HG03342 (cell line): Measurements from ENCODE around the gene SLC43A3.

Source experiments
- ATAC-seq: cut with Tn5 transposase; IDR thresholded peaks from one replicate; pipeline ENCODE4 v1.9.1; 2021; ENCODE audit warnings: mild to moderate bottlenecking, moderate library complexity; ENCODE audit not compliant: unreplicated experiment

SLC43A3 gene

DNA sequence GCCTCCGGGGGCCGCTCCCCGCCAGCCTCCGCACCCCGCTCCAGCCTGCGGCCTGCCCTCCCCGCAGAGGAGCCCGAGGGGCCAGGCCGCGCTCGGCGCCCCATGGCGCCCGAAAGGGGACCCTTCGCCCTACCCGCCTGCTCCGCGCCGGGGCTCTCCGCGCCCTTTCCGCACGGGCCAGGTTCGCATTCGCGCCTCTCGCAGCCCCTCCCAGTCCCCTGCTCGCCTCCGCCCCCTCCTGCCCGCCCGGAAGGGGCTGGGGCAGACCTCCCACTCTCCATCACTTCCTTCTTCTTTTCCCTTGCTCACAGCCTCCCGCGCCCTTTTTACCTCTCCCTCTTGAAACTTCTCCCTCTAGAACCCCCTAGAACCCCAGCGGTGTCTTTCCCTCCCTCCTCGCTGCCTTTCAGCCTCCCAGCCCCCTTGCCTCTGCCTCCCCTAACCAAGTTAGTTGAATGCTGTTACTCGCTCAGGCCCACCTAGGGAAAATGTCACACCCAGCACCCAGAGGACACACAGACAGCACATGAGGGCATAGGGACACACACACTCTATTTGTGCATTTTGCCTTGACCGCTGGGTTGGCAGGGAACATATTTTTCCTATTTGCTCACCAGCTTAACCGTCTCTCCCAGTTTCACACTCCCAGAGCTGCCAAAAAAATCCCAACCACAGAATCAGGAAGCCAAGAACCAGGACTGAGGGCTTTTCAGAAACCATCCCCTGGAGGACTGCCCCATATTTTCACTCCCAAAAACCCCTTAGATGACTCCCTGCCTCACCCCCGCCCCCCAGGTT is at the start of gene SLC43A3:
SLC43A3 (minus strand) TSS at position 193 of the 798 bp plus-strand sequence. CDS start 949 bp downstream, outside the sequence.
- ATAC-seq = peak; percentile 54

DNA sequence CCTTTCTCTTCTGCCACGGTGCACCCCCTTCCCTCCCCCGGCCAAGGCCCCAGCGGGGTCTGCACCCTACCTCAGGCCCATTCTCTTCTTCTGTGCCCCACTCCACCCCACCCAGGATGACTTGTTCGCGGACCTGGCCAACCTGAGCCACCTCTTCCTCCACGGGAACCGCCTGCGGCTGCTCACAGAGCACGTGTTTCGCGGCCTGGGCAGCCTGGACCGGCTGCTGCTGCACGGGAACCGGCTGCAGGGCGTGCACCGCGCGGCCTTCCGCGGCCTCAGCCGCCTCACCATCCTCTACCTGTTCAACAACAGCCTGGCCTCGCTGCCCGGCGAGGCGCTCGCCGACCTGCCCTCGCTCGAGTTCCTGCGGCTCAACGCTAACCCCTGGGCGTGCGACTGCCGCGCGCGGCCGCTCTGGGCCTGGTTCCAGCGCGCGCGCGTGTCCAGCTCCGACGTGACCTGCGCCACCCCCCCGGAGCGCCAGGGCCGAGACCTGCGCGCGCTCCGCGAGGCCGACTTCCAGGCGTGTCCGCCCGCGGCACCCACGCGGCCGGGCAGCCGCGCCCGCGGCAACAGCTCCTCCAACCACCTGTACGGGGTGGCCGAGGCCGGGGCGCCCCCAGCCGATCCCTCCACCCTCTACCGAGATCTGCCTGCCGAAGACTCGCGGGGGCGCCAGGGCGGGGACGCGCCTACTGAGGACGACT is 49.3 kb upstream of the SLC43A3 start:
- peak; percentile 22 for ATAC-seq

DNA sequence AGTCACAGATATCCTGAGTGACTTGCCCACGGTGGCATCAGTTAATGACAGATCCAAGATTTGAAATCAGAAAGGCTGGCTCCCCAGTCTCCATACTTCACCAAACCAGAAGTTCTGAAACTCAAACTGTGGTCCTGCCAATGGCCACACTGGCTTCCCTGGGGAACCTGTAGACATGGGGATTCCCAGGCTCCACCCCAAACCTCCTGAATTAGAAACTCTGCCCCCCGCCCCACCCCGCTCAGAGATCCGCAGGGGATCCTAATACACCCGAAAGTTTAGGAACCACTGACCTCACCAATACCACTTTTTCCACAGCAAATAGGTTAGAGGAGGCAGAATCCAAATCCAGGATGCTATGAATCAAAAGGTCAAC is 48.7 kb upstream of the SLC43A3 start:
- peak; percentile 32 for ATAC-seq

DNA sequence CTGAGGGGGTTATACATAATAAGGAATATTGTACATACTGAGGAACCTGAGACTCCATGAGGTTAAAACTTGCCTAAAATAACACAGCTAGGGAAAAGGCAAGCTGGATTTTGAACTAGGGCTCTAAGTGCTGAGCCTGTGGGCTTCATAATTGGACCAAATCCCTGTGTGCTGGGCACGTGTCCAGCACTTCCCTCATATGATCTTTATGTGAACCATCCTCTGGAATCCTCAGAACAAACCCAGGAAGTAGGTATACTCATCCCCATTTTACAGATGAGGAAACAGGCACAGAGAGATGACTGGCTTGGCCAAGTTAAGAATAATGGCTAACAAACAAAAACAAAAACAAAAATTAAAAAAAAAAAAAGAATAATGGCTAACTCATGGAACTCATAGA is 48.3 kb upstream of the SLC43A3 start:
- ATAC-seq = no peak

DNA sequence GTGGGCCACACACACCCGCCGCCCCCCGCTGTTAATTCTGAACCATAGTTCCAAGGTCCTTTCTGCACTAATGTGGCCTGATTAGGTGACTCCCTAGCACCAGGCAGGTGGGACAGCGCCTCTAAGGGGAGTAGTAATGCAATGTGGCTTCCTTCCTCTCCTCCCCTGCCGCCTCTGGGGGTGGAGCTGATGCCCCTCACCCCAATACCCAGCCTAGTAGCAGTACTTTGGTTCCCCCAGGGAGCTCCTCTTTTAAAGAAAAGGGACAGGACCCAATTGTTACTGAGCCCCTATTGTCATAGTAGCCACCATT is 47.8 kb upstream of the SLC43A3 start:
- ATAC-seq = no peak

DNA sequence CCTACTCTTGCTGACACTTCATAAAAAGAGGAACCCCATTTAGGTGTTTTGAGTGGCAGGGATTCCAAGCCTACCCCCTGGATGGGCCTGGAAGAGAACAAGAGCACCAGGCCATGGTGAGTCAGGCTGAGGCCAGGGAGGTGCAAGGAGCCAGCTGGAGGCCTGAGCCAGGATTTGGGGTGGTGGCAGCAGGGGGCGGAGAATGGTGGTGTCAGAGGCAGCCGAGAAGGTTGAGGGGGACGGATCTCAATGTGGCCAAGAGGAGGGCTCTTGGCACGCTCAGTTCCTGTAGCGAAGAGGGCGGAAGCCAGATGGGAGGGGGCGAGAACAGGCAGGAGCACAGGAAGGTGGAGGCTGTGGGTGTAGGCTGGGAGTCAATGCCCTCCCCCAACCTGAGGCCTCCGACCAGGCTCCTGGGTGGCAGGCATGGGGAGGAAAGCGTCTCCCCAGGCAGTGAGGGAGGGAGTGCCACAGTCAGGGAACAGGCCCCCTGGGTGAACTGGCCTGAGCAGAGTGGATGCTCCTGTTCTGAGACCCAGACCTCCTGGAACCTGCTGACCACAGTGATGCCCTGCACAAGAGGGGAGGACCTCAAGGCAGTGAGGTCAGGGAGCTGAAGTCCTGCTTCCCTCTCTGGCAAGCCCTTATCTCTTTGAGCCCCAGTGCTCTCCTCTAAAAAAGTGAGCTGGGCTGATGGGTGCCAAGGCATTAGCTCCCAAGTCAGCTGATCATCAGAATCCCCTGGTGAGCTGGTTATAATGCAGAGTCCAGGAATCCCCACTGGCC is 47.3 kb upstream of the SLC43A3 start:
- no peak for ATAC-seq

DNA sequence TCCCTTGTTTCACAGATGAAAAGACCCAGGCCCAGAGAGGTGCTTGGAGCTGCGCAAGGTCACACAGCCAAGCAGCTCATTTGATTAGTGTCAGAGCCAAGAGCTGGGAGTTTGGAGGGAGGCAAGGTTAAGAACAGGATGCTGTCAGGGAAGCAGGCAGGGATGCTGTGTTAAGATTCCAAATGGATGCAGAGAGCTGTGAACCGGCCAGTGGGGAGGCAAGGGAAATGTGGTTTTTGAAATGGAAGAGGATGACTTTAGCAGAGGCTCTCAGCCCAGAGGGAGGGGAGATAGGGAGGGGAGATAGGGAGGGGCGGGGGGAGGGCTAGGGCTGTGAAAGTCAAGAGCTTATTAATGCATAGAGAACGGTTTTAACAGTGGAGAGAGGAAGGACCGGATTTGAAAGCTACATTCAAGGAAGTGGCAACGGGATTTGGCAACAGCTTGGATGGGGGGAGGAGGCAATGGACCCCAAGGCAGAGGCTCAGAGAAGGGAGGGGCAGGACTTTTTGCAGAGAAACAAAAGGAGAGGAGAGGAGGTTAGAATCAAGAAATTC is 46.4 kb upstream of the SLC43A3 start:
- ATAC-seq = no peak

DNA sequence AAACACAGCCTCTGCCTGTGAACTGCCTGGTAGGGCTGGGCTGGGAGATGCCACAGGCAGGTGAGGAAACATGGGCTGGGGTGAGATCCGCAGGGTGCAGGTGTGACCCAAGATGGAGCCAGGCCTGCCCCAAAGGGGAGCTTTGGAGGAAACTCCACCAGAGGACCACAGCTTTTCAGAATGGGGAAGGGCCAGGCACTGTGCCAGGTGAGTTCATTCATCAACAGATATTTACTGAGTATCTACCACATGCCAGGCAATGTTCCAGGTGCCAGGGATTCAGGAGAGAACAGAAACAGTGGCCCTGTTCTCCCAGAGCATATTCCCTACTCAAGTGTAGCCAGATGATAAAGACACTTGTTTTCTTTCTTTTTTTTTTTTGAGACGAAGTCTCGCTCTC is 44.6 kb upstream of the SLC43A3 start:
- no peak for ATAC-seq

DNA sequence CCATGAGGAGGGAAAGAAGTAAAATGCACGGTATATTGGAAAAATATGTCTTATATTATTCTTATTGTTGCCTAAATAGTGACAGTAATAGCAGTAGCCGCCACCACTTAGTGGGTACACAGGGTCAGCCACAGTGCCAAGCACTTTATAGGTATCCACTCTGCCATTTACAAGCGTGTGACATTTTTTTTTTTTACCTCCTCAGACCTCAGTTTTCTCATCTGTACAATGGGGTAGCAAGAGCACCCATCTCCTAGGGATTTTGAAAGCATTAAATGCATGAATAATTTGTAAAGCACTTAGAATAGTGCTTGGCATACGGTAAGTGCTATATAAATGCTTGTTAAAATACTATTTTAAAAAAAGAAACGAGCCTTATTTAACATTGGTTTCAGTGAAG is 42.3 kb upstream of the SLC43A3 start:
- ATAC-seq = no peak

DNA sequence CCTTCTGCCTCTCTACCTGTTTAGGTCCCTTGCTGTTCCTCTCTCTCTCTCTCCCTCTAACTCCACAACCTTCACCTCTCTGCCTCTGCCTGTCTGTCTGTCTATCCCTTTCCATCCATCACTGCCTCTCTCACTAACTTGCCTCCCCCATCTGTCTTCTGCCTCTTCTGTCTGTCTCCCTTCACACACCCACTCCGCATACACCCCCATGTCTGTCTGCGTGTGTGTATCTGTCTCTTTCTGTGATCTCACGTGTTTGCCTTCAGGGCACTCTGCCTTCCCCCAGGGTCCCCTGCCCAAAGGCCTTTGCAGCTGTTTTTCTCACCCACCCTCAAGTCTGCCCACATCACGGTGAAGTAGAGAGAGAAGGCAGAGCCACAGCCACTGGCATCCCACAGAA is 41.4 kb upstream of the SLC43A3 start:
- ATAC-seq = no peak

DNA sequence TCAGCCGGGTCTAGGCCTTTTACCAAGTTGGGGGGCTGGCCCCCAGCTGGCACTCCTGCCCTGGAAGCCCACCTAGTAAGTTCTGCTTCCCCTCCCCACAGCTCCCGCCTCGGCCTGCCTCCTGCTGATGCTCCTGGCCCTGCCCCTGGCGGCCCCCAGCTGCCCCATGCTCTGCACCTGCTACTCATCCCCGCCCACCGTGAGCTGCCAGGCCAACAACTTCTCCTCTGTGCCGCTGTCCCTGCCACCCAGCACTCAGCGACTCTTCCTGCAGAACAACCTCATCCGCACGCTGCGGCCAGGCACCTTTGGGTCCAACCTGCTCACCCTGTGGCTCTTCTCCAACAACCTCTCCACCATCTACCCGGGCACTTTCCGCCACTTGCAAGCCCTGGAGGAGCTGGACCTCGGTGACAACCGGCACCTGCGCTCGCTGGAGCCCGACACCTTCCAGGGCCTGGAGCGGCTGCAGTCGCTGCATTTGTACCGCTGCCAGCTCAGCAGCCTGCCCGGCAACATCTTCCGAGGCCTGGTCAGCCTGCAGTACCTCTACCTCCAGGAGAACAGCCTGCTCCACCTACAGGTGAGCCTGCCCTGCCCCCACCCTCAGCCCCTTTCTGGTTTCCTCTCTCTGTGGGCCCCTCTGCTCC is 40.7 kb upstream of the SLC43A3 start:
- no peak for ATAC-seq

DNA sequence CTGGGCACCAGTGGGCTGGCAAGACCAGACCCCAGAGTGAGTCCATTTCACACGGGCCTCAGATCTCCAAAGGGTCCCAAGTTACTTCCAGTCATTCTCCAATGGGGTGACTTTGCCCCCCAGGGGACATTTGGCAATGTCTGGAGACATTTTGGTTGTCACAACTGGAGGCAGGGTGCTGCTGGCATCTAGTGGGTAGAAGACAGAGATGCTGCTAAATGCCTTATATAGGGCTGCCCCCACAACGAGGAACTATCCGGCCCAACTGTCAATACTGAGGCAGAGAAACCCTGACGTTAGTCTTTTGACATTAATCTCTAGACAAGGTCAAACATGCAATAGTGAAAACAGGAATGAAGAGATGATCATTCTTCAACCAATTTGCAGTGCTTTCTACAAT is 39.8 kb upstream of the SLC43A3 start:
- no peak for ATAC-seq

DNA sequence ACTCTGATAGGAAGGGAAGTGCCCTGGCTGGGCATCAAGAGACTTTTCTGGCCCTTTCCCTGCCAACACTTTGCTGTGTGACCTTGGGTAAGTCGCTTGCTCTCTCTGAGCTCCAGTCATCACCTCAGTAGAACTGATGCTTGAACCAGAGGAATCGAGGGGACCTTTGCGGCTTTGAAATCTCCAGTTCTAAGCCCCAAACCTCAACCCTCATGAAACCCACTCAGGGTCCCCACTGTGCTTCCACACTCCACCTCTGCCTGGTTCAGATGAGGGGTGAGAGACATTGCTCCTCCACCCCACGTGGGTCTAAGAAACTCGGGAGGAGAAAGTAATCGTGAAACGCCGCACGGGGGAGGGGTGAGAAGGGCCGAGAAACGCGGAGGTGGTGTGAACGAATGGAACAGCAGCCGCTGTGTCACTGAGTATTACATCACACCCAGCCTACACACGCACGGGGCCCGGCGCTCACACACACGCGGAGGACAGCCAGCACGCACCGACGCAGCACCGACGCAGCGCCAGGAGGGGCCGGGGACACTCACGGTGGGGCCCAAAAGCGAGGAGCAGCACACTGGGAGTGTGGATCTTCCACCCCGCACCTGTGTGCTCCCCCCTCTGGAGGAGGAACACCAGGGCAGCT is 37.7 kb upstream of the SLC43A3 start:
- no peak for ATAC-seq

DNA sequence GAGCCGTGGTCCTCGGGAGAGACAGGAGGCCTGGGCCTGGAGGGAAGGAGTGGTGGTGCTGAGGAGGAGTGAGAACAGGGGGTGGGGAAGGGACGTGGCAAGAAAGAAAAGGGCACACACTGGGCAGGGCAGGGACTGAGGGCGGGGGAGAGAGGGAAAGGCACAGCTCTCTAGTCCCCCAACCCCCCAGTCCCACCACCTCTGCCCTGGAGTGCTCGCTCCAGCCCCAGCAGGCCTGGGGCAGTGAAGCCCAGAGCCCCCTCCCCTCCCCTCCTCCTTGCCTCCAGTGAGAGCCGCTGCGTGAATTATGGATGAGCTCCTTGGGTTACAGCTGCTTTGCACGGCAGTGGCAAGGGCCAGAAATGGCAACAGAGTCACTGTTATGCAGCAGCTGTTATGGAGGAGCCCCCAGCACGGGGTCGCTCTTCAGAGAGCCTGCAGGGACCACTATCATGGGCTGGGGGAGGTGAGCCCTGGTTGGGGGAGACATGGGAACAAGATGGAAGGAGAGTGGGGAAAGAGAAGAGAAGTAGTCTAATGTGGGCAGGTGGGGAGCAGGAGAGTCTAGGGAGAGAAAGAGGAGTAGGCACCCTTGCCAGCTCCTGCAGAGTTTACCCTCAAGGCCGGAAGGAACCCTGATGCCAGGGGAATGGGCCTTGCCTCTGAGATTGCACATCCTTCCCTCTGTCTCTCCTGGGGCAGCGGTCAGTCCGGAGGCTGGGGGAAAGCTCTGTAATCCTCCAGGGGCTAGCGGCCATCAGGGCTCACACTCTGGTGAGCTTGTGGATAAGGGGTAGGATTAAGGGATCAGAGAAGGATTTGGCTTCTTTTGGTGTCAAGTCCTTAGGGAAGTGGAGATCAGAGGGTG is 37.0 kb upstream of the SLC43A3 start:
- no peak for ATAC-seq

DNA sequence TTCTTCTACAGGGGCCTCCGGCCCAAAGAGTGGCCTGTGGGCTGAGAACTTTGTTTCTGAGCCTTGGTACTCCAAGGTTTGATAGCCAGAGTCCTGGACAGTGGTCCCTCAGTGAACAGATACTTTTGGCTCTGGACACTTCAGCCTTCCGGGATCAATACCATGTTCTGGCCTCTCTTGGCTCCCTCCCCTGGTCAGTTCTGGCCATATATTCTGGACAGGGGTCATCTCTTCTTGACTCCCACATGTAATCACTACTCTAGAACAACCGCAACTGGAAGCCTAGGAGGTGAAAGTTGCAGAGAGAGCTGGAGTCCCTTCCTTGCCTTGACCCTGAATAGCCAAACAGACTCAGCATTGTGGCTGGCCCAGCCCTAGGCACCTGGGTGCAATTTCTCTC is 35.7 kb upstream of the SLC43A3 start:
- no peak for ATAC-seq

DNA sequence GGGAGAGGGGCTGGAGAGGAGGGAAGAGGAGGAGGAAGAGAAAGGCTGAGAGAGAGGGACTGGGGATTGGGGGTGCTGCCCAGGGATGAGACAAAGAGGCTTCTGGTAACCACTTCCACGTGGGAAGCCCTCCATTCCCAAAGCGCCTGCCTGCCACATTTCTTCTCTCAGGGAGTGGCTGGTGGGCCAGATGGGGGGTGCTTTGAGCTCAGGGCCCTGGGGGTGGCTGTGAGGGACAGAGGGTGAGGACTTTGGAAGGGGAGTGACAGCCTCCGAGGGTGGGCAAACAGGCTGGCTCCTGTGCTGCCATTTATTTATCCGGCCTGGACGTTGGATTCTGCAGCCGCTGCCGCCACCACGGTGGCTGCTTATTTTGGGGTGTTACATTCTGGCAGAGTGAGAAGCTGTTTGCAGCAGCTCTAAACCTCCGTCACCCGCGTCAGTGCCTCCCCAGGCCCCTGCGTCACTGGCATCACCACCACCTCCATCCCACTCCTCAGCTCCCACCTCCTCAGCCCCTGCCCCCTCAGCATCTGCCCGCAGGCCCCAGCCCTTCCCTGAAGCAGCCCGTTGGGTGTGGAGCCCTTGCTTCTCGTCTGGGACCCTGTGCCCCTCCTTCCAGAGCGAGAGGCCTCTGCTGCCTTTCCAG is 35.0 kb upstream of the SLC43A3 start:
- no peak for ATAC-seq

DNA sequence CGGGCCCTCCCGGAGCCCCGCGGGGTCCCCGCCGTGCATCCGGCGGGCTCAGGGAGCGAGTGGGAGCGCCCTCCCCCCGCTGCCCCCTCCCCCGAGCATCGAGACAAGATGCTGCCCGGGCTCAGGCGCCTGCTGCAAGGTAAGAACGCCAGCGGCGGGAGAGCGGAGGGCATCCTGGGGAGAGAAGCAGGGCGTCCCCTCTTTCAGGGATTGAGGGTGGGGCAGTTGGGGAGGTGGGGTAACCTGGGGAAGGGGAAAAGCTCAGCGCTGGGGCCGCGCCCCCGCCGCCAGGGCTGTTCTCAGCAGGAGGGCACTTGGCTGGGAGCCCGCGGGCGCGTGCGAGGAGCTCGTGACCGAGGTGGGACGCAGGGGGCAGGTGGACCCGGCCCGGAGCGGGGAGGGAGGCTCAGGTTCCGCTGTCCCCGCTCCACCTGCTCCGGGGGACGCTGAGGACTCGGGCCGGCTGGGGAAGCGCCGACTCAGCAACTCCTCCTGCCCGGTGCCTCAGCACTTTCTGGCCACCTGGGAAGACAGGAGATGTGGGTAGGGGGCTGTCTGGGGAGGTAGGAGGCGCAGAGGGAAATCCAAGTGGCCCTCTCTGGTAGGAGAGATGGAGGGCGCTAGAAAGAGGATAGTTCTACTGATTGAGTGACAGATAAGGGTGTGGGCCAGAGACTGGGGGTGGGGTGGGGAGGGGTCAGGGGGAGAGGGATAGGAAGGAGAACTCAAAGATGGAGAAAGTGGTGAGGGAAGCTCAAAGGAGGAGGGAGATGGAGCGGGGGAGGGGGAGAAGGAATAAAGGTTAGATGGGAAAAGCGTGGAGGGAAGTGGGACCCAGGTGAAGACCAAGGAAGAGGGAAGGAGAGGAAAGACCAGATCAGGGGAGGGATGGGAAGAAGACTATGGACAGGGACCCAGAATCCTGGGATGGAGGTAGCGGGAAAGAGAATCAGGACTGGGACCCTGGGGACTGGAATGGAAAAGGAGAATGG is 34.1 kb upstream of the SLC43A3 start:
- ATAC-seq = no peak
